Amygdala (tissue), 56 donors: ENCODE measurements around the gene OR52E4.

Experiments used
- DNase-seq, 56 donors: peaks; one replicate each; lab custom pipeline; 2025; lab: John Stamatoyannopoulos, UW

Gene OR52E4

DNA sequence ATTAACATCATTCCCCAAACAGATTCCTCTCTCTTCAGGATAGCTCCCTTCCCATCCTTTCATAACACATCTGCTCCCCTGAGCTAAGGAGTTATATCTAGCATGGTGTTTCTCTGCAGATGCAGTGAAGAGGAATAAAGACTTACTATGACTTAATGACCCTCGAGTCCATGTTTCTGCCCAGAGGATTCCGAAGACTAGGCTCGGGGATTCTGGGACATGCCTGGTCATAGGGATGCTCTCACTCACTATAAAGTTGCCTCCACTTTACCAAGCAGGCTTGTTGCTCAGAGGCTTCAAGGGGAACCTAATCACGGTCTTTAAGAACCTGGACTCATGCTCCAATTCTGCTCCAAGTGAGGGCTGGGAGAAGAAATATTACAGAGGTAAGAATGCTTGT, at the start of gene OR52E4:
OR52E4 (plus strand) TSS at position 301 of the 400 bp plus-strand sequence. CDS start 3,664 bp downstream, outside the sequence.
- DNase-seq = no peak

DNA sequence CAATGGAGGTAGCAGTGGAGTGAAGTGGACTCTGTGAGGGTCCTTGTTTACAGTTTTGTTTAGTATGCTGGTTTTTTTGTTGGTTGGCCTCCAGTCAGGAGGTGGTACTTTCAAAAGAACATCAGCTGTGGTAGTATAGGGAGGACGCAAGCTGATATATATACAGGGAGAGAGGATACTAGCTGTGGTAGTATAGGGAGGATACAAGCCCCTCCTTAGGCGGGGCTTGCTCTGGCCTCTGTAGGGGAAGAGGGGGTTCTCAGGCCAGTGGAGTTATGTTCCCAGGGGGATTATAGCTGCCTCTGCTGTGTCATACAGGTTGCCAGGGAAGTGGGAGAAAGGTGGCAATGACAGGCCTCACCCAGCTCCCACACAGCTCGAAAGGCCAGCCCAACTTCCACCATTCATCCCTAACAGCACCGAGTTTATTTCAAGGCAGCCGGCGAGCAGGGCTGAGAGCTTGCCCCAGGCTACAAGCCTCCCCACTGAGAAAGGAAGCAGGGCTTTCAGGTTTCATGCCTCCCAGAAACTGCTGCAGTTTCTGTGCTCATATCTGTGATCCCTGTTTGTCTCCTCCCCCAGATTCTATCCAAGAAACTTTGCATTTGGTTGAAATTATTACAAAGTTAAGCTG, 49.1 kb upstream of the OR52E4 start:
- no peak for DNase-seq

DNA sequence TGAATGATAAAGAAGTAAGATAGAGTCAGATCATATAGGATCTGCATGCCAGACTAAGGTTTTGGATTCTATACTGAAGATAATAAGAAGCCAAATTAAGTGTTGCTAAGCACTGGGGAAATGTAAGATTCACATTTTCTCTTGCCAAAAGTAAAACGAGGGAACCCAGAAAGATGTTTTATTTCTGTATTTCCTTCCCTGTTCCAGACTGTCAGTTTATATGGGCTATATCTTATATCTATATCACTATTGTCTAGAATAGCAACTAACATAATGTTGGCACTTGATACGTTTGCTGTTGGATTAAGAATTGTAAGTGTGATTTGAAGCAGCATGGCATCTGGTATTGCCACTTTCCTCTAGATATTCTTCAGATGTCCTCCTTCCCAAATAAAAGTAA, 47.0 kb upstream of the OR52E4 start:
- no peak for DNase-seq

DNA sequence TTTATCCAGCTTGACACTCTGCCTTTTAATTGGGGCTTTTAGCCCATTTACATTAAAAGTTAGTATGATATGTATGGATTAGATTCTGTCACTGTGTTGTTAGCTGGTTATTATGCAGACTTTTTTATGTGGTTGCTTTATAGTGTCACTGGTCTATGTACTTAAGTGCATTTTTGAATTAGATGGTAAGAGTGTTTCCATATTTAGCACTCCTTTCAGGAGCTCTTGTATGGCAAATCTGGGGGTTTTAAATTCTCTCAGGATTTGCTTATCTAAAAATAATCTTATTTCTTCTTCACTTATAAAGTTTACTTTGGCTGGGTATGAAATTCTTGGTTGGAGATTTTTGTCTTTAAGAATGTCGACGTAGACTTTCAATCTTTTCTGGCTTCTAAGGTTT, 42.7 kb upstream of the OR52E4 start:
- no peak for DNase-seq

DNA sequence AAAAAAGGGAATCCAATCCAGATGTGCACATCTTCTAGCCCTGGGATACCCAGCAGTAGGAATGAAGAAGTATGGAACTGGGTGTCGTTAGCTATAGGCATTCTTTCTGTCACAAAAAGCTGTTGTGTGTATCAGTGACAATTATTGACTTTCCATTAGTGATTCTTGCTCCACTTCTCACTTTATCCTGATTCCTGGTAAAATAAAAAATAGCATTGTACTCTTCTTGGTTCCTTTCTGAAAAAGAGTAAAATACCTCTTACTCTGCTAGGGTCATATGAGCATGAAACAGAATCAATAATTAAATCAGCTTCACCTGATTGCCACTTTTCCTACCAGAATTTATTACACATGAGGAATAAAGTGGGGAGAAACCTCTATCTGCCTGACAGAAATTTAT, 38.6 kb upstream of the OR52E4 start, which contains the start of gene OR52E6:
OR52E6 (minus strand) TSS at position 101 of the 400 bp plus-strand sequence; CDS start at position 101, 0 bp downstream.
- no peak for DNase-seq

DNA sequence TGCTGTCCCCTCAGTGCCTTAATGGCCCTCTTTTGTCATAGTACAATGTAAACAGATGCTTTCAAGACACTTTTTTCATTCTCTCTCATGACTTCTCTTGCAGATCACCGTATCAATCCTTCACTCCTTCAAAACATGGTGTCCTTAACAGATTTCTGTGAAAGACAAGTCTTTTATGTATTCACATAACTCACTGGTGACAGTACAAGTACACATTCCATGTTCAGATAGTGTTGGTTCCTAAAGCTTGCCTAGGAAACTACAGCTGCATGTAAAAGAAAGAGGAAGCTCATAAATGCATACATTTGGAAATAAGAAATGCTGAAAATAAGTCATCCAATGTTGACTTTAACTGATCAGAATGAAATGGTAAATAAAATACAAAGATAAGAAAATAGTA, 33.7 kb upstream of the OR52E4 start:
- no peak for DNase-seq

DNA sequence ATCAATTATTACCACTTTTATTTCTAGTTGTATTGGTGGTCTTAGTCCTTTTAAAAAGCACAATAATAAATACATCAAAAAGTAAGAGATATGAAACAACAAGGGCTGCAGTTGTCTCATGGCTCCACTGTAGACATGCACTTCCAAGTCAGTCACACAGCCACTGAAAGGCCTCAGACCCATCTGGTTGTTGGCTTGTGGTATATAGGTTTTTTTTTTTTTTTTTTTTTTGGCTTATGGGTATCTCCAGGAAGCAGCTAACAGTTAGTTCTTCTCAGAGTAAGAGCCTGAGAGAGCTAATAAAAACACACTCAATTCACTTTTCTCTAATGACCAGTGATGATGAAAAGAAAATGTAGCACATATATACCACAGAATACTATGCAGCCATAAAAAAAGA, 32.7 kb upstream of the OR52E4 start:
- DNase-seq = no peak

DNA sequence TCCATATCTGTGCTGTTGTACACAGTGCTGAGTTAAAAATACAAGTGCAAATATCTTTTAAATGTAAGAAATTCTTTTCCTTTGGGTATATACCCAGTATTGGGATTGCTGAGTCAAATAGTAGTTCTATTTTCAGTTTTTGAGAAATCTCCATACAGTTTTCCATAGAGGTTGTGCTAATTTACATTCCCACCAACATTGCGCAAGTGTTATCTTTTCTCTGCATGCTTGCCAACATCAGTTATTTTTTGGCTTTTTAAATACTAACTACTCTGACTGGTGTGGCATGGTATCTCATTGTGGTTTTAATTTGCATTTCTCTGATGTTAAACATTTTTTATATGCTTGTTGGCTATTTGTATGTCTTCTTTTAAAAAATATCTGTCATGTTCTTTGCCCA, 29.4 kb upstream of the OR52E4 start:
- no peak for DNase-seq

DNA sequence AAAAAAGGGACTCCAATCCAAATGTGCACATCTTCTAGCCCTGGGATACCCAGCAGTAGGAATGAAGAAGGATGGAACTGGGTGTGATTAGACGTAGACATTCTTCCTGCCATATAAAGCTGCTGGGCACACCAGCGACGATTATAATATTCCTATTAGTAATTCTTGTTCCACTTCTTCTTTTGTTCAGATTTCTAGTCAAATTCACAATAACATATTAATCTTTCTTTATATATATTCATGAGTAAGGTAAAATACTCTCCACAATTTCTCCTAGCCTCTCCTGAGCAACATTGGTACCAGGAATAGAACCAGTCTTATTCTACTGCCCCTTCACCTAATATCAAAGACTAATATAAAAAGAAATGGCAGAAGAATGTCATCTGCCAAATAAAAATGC, 22.8 kb upstream of the OR52E4 start, which contains the start of gene OR52E8:
OR52E8 (minus strand) TSS at position 101 of the 400 bp plus-strand sequence; CDS start at position 101, 0 bp downstream.
- no peak for DNase-seq

DNA sequence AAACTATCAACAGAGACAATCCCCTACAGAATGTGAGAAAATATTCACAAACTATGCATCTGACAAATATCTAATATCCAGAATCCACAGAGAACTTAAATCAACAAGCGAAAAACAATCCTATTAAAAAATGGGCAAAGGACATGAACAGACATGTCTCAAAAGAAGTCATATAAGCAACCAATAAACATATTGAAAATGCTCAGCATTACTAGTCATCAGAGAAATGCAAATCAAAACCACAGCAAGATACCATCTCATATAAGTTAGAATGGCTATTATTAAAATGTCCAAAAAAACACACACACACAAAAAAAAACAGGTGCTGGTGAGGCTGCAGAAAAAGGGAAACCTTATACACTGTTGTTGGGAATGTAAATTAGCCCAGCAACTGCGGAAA, 14.6 kb upstream of the OR52E4 start:
- no peak for DNase-seq

DNA sequence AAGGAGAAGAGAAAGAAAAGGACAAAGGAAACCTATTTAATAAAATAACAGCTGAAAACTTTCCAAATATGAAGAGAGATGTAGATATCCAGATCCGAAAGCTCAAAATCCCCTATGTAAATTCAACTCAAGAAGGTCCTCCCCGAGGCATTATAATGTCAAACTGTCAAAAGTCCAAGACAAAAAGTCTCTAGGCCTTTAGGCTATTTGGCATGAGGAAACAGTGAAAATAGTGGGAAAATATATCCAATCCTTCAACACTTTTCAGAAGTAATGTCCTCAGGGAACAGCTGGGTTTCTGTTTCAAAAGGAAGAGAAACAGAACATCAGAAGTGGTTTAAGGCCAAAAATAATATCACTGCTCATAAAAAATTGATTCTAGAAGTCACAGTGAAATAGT, 1.9 kb upstream of the OR52E4 start:
- DNase-seq = no peak

DNA sequence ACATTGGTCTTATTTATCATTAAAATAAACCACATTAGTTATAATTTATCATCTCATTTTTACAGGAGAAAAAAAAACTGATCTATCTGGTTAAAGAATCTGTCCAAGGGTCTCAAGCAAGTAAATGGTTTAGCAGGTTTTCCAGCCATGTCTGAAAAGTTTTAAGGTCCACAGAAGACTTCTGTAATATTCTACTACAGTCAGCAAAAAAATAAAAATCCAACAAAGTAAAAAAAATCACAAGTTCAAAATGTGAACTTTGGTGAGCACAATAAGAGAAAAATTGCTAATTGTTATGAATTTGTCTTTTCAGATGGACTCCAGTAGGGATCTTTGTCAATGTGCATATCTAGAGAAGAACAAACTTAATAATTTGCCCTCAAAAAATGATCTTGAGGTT, 1.3 kb downstream of the OR52E4 start:
- DNase-seq = no peak

DNA sequence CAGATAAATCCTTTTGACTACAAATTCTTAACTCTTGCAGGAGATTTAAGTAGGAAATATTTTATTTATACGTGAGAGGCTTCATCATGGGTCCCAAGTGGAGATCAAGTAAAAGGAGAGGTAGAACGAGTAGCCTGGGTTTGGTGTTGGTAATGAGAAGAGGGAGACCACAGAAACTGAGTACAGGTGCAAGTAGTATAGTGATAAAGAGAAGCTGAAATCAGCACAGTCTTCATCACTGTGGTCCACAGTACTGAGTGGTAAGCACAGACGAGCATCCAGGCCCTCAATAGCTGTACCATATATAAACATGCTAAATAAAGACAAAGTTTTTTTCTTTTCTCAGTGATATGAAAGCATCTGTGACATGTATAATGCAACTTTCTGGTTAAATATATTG, 6.7 kb downstream of the OR52E4 start:
- no peak for DNase-seq

DNA sequence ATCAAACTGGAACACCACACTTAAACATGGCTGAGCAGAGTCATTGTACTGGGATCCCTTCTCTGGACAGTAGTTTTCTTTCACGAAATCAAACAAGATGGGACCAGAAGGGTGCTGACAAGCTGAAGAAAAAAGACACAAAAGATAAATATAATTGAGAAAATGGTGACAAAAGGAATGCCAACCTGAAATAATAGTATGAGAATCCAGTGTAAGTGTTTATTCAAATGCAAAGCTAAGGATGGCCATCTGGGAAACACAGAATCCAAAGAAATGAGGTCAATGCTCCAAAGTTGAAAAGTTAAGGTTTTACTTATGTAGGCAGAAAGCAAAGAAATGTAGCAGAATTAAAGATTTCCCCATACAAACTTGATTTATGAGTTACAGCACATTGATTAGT, 7.2 kb downstream of the OR52E4 start:
- DNase-seq = no peak

DNA sequence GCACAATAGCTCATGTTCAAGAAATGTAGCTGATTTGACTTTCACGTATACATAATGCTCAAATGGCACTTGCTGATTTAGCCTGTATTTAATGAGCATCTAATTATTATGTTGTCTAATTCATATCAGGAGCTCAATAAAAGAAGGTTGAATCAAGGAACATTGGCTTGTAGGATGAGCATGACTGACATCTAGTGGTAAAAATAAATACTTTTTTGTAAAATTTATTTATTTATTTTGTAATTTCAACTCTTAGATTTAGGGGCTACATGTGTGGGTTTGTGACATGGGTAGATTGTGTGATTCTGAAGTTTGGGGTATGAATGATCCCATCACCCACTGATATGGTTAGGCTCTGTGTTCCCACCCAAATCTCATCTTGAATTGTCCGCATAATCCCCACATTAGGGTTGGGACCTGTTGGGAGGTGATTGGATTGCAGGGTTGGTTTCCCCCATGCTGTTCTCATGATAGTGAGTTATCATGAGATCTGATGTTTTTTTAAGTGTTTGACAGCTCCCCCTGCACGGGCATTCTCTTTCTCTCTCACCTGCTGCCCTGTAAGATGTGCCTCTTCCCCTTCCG, 10.9 kb downstream of the OR52E4 start:
- no peak for DNase-seq

DNA sequence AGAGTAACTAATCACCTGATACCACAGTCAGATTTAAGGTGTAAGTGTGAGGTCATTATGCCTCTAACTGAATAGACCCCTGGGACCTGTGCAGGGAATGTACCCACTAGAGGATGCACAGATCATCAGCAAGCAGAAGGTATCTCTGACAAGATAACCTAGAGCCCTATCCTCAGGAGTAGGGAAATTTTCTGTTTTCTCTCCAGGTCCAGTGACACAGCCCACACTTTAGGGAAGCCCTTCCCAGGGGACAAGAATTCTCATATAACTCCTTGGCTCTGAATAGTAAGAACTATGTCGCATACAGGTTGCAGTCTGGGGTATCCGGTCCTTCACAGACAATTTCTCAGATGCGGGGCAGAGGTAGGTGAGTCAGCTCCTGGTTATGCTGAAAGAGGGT, 12.5 kb downstream of the OR52E4 start, which contains the start of gene OR52E5:
OR52E5 (plus strand) TSS at position 301 of the 400 bp plus-strand sequence. CDS start 7,569 bp downstream, outside the sequence.
- DNase-seq = no peak

DNA sequence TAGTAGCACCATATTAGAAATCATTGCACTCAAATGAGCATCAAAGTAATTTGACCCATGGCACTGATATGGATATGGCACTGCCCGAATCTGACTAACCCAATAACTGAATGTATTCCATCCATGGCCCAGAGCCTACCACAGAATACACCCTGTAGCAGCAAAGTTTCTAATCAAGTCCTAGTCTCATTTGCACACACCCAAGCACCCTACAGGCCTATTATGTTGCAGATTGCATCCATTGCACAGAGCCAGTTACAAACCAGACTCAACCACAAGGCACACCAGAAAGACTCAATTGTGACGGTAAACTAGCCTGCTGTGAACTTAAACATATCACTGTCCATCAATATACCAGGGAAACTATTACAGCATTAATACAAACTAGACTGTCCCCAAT, 19.1 kb downstream of the OR52E4 start:
- DNase-seq = no peak

DNA sequence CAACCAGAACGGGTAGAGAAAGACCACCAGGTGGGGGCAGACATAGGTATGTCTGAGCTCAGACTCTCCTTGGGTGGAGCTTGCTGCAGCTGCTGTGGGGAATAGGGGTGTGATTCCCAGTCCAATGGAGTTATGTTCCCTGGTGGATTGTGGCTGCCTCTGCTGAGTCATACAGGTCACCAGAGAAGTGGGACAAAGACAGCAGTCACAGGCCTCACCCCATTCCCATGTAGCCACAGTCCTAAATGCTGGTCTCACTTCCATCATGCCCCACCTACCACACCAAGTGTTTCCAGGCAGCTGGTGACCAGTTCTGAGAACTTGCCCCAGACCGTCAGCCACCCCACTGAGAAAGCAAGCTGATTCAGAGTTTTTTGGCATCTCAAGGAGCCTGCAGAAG, 30.1 kb downstream of the OR52E4 start:
- no peak for DNase-seq

DNA sequence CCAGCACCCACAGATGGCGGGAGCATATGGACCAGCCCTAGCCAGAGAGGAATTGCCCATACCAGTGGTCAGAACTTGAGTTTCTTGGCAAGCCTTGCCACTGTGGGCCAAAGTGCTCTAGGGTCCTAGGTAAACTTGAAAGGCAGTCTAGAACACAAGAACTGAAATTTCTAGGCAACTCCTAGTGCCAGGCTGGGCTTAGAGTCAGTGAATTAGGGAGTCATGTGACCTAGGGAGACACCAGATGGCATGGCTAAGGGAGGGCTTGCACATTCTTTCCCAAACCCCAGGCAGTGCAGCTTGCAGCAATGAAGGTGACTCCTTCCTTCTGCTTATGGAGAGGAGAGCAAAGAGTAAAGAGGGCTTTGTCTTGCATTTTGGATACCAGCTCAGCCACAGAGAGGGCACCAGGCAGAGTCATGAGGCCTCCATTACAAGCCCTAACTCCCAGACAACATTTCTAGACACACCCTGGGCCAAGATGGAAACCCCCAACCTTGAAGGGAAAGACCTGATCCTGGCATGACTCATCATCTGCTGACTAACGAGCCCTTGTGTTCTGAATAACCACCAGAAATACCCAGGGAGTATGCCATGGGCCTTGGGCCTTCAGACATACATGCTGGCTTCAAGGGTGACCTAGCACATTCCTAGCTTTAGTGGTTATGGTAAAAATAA, 42.5 kb downstream of the OR52E4 start:
- no peak for DNase-seq

DNA sequence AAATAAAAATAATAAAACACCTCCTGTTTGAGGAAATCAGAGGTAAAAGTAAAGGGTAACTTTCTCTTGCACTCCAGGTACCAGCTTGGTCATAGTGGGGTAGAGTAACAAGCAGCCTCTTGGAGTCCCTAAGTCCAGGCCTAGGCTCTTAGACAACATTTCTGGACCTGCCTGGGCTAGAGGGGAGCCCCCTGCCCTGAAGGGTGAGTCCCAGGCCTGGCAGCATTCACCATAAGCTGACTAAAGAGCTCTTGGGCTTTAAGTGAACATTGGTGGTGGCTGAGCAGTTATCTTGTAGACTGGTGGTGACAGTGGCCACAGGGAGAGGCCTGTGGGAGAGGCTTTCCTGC, 43.0 kb downstream of the OR52E4 start:
- DNase-seq = no peak

DNA sequence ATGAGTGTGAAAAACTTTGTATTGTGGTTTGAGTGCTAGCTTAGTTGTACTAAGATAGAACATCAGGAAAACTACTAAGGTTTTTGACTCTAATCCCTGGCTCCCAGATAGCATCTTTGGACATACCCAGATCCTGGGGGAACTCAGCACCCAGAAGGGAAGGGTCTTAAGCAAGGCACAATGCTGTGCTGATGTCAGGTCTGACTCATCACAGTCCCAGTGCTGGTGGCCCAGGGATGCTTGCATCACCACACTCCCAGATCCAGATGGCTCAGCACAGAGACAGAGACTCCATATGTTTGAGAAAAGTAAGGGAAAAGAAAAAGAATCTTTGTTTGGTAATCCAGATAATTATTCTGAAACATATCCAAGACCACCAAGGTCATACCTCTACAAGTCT, 43.4 kb downstream of the OR52E4 start:
- DNase-seq = no peak

DNA sequence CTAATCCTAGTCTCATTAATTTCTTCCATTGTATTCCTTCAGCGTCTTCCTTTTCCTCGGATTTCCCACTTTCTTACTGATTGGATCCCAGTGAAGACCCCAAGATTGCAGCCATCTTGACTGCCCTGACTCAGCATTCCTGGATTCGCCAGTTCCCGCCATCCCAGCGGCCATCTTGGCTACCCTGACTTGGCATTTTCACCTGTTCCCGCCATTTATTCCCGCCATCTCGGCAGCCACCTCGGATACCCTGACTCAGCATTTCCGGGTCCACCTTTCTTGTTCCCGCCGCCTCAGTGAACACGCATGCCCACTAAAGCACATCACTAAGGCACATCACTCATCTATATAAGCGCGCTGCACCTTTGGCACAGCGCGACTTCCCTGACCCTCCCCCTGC, 47.8 kb downstream of the OR52E4 start:
- no peak for DNase-seq
